Neural progenitor cell (in vitro differentiated cells): ENCODE measurements around the gene WDR70. TPM values are rescaled to one million over a fixed set of nuclear protein-coding genes. Genes with fewer than 3 reads are reported as not detected.

Source experiments
- DNase-seq: peaks from one replicate; pipeline ENCODE4 v3.0.0-alpha.2; 2016; ENCODE audit warnings: low spot score
- H2AFZ ChIP-seq: fragments of 200-600 bp; sonication (generic); replicated peaks from 2 replicates; pipeline ENCODE4 v1.6.1; 2016; ENCODE audit warnings: antibody characterized with exemption
- H3F3A ChIP-seq: fragments of 200-600 bp; sonication (generic); 2 replicates; pipeline ENCODE4 v1.6.1; 2016; ENCODE audit warnings: antibody characterized with exemption, low read depth
- H3K27ac ChIP-seq: fragments of 200-600 bp; sonication (generic); 2 replicates; pipeline ENCODE4 v1.5.1; 2016; ENCODE audit warnings: mild to moderate bottlenecking
- H3K27me3 ChIP-seq: fragments of 200-600 bp; sonication (generic); 2 replicates; pipeline ENCODE4 v1.6.1; 2016; ENCODE audit warnings: mild to moderate bottlenecking, moderate library complexity
- H3K36me3 ChIP-seq: fragments of 200-600 bp; sonication (generic); 2 replicates; pipeline ENCODE4 v1.5.1; 2016
- H3K4me1 ChIP-seq: fragments of 200-600 bp; sonication (generic); 2 replicates; pipeline ENCODE4 v1.6.1; 2016; ENCODE audit warnings: mixed run types
- H3K4me2 ChIP-seq: fragments of 200-600 bp; sonication (generic); 2 replicates; pipeline ENCODE4 v1.6.1; 2016
- H3K4me3 ChIP-seq: fragments of 200-600 bp; sonication (generic); 2 replicates; pipeline ENCODE4 v1.5.1; 2016
- H3K79me2 ChIP-seq: fragments of 200-600 bp; sonication (generic); 2 replicates; pipeline ENCODE4 v1.6.1; 2016; ENCODE audit warnings: low read depth
- H3K9ac ChIP-seq: fragments of 200-600 bp; sonication (generic); 2 replicates; pipeline ENCODE4 v1.6.1; 2016
- H3K9me3 ChIP-seq: fragments of 200-600 bp; sonication (generic); 2 replicates; pipeline ENCODE4 v1.5.1; 2016; ENCODE audit warnings: low read depth
- H4K20me1 ChIP-seq: fragments of 200-600 bp; sonication (generic); 2 replicates; pipeline ENCODE4 v1.6.1; 2016; ENCODE audit warnings: low read depth
- H3K27ac Mint-ChIP-seq: 3 replicates; pipeline ENCODE4 v1.8.0; 2021; ENCODE audit warnings: mixed read lengths
- H3K27me3 Mint-ChIP-seq: 2 replicates; pipeline ENCODE4 v1.8.0; 2022; ENCODE audit warnings: low read depth, mild to moderate bottlenecking, inconsistent platforms, moderate library complexity, mixed read lengths; ENCODE audit not compliant: insufficient read depth
- H3K36me3 Mint-ChIP-seq: 3 replicates; pipeline ENCODE4 v1.8.0; 2021; ENCODE audit warnings: mixed read lengths
- H3K4me1 Mint-ChIP-seq: 3 replicates; pipeline ENCODE4 v1.8.0; 2021; ENCODE audit warnings: mixed read lengths
- H3K4me3 Mint-ChIP-seq: 3 replicates; pipeline ENCODE4 v1.8.0; 2021; ENCODE audit warnings: mild to moderate bottlenecking, moderate library complexity, mixed read lengths
- H3K9me3 Mint-ChIP-seq: 3 replicates; pipeline ENCODE4 v1.8.0; 2020; ENCODE audit warnings: mixed read lengths
- EZH2 ChIP-seq: fragments of 200-600 bp; sonication (generic); IDR thresholded peaks from 2 replicates; pipeline ENCODE4 v1.6.1; 2017; ENCODE audit warnings: antibody characterized with exemption, mild to moderate bottlenecking, moderate library complexity
- EZH2phosphoT487 ChIP-seq: fragments of 200-600 bp; sonication (generic); IDR thresholded peaks from 2 replicates; pipeline ENCODE4 v1.6.1; 2017; ENCODE audit warnings: antibody characterized with exemption
- total RNA-seq: library from RNA; depleted of rRNA; stranded (reverse); fragments of >200 nt; gene quantifications from 2 replicates; pipeline ENCODE4 v1.2.3, GENCODE V29; 2015; ENCODE audit warnings: low replicate concordance
- TF ChIP-seq, protein P1 (sequence below): fragments of 200-600 bp; sonication (generic); IDR thresholded peaks from 2 replicates; pipeline ENCODE4 v1.5.1; 2017; ENCODE audit warnings: antibody characterized with exemption, mild to moderate bottlenecking

The WDR70 gene
- total RNA-seq, 1 donor from 2014 or later = 46.2 TPM

DNA sequence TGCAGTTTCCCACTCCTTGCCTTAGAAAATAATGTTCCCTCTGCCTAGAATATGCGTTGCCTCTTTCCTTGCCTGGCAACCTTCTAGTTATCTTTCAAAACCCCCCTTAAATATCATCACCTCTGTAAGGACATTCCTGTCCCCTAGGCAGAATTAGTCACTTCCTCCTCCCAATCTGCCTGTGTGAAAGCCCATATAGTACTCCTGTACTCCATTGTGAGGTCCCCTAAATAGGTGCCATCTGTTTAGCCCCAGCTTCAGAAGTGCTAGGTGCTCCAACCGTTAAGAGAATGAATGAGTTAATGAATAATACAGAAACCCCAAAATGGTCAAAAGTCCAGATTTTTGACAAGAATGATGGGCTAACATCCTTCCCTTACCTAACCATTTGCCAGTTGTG is 279.3 kb downstream of the WDR70 start:
- no peaks in the 10 kb centered on the region for H3K4me1 Mint-ChIP-seq
- Histone ChIP-seq H3K9ac (no peak overlapping the region), H3K4me1 (peaks cover 2% of the 10 kb centered on the region), H3K4me3 (no peak overlapping the region), H3K4me2 (no peak overlapping the region), H2AFZ (no peak overlapping the region), H3F3A (no peaks in the 10 kb centered on the region), H3K36me3 (no peaks in the 10 kb centered on the region), H3K27me3 (no peaks in the 10 kb centered on the region), H4K20me1 (no peaks in the 10 kb centered on the region), H3K79me2 (no peaks in the 10 kb centered on the region), H3K27ac (no peak overlapping the region), H3K9me3 (no peaks in the 10 kb centered on the region)
- H3K36me3 Mint-ChIP-seq = no peaks in the 10 kb centered on the region
- no peak for DNase-seq
- H3K4me3 Mint-ChIP-seq = no peak overlapping the region
- TF ChIP-seq, protein P1, sequence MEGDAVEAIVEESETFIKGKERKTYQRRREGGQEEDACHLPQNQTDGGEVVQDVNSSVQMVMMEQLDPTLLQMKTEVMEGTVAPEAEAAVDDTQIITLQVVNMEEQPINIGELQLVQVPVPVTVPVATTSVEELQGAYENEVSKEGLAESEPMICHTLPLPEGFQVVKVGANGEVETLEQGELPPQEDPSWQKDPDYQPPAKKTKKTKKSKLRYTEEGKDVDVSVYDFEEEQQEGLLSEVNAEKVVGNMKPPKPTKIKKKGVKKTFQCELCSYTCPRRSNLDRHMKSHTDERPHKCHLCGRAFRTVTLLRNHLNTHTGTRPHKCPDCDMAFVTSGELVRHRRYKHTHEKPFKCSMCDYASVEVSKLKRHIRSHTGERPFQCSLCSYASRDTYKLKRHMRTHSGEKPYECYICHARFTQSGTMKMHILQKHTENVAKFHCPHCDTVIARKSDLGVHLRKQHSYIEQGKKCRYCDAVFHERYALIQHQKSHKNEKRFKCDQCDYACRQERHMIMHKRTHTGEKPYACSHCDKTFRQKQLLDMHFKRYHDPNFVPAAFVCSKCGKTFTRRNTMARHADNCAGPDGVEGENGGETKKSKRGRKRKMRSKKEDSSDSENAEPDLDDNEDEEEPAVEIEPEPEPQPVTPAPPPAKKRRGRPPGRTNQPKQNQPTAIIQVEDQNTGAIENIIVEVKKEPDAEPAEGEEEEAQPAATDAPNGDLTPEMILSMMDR = no peak
- TF ChIP-seq EZH2 (no peak), EZH2phosphoT487 (no peak)
- no peaks in the 10 kb centered on the region for H3K27me3 Mint-ChIP-seq
- H3K27ac Mint-ChIP-seq = no peak overlapping the region
- H3K9me3 Mint-ChIP-seq = peaks cover 13% of the 10 kb centered on the region

DNA sequence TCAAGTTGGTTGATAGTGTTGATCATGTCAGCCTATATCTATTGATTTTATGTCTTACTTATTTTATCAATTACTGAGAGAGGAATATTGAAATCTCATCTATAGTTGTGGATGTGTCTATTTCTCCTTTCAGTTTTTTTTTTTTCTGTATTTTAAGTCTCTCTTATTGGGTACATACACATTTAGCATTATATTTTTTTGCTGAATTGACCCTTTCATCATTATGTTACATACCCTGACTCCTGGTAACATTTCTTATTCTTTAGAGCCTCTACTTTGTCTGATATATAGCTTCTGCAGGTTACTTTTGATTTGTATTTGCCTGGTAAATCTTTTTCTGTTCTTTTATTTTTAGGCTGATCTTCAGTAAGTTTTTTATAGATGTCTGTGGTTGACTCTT is 281.2 kb downstream of the WDR70 start:
- H4K20me1 ChIP-seq = no peaks in the 10 kb centered on the region
- no peak overlapping the region for H3K4me3 ChIP-seq
- H3K4me1 Mint-ChIP-seq = no peaks in the 10 kb centered on the region
- no peaks in the 10 kb centered on the region for H3K36me3 Mint-ChIP-seq
- H3K27me3 ChIP-seq = no peaks in the 10 kb centered on the region
- no peaks in the 10 kb centered on the region for H3K9me3 ChIP-seq
- no peak overlapping the region for H3K27ac ChIP-seq
- no peaks in the 10 kb centered on the region for H3K79me2 ChIP-seq
- H3K4me3 Mint-ChIP-seq = no peak overlapping the region
- DNase-seq = no peak
- peaks cover 6% of the 10 kb centered on the region for H3K4me1 ChIP-seq
- H3K9ac ChIP-seq = no peak overlapping the region
- H3K36me3 ChIP-seq = no peaks in the 10 kb centered on the region
- no peak for TF ChIP-seq EZH2
- no peak for TF ChIP-seq EZH2phosphoT487
- TF ChIP-seq, protein P1 = no peak
- H3K27me3 Mint-ChIP-seq = no peaks in the 10 kb centered on the region
- no peak overlapping the region for H3K4me2 ChIP-seq
- no peak overlapping the region for H2AFZ ChIP-seq
- H3K9me3 Mint-ChIP-seq = peaks cover 2% of the 10 kb centered on the region
- H3F3A ChIP-seq = no peaks in the 10 kb centered on the region
- H3K27ac Mint-ChIP-seq = no peak overlapping the region

DNA sequence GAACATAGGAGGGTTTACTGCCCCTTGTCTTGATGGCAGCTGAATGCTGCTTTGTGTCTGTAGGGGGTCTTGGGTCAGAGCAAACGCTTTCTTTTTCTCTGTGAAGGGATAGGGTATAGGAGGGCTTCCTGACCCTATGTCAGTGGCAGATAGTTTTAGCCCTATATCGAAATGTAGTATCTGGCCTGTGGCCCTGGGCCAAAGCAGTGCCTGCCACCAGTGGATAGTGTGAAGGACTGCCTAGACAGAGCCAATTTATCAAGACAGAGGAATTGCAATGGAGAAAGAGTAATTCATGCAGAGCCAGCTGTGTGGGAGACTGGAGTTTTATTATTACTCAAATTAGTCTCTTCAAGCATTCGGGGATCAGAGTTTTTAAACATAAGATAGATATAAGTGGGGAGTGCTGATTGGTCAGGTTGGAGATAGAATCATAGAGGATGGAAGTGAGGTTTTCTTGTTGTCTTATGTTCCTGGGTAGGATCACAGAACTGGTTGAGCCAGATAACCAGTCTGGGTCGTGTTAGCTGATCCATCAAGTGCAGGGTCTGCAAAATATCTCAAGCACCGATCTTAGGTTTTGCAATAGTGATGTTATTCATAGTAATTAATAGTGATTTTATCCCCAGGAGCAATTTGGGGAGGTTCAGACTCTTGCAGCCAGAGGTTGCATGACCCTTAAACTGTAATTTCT is 282.3 kb downstream of the WDR70 start:
- H3K4me2 ChIP-seq = no peak overlapping the region
- H3K9ac ChIP-seq = no peak overlapping the region
- H3K27me3 ChIP-seq = no peaks in the 10 kb centered on the region

DNA sequence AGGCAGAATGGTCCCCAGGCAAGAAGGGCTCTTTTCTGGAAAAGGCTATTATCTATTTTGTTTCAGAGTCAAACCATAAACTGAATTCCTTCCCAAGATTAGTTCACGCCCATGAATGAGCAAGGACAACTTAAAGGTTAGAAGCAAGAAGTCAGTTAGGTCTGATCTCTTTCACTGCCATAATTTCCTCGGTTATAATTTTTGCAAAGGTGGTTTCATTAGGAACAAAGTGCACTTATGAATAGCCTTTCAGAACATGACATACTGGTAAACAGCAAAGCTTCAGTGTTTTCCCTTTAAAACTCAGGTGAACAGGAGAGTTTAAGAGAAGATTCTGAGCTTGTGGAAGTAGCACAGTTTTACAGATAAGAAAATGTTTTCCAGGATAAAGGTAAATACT is 282.8 kb downstream of the WDR70 start:
- TF ChIP-seq, protein P1 = no peak
- no peak for TF ChIP-seq EZH2
- TF ChIP-seq EZH2phosphoT487 = no peak
- Histone ChIP-seq H2AFZ (no peak overlapping the region), H3K9ac (no peak overlapping the region), H3K27me3 (no peaks in the 10 kb centered on the region), H3K4me3 (no peak overlapping the region), H3K4me1 (peaks cover 6% of the 10 kb centered on the region), H3K36me3 (no peaks in the 10 kb centered on the region), H3K27ac (no peak overlapping the region), H3K79me2 (no peaks in the 10 kb centered on the region), H3F3A (no peaks in the 10 kb centered on the region), H3K4me2 (no peak overlapping the region), H3K9me3 (no peaks in the 10 kb centered on the region), H4K20me1 (no peaks in the 10 kb centered on the region)
- H3K36me3 Mint-ChIP-seq = no peaks in the 10 kb centered on the region
- H3K4me3 Mint-ChIP-seq = no peak overlapping the region
- H3K4me1 Mint-ChIP-seq = no peaks in the 10 kb centered on the region
- DNase-seq = no peak
- H3K9me3 Mint-ChIP-seq = no peaks in the 10 kb centered on the region
- no peaks in the 10 kb centered on the region for H3K27me3 Mint-ChIP-seq
- H3K27ac Mint-ChIP-seq = no peak overlapping the region

More for the DNA sequence above, 282.3 kb downstream of the WDR70 start:
- H3K27ac Mint-ChIP-seq = no peak overlapping the region
- no peak overlapping the region for H2AFZ ChIP-seq
- H3K36me3 ChIP-seq = no peaks in the 10 kb centered on the region
- no peaks in the 10 kb centered on the region for H3K79me2 ChIP-seq
- no peak for DNase-seq
- H3K4me3 ChIP-seq = no peak overlapping the region
- peaks cover 6% of the 10 kb centered on the region for H3K4me1 ChIP-seq
- no peaks in the 10 kb centered on the region for H3K4me1 Mint-ChIP-seq
- H4K20me1 ChIP-seq = no peaks in the 10 kb centered on the region
- no peaks in the 10 kb centered on the region for H3K9me3 Mint-ChIP-seq
- H3K4me3 Mint-ChIP-seq = no peak overlapping the region
- no peaks in the 10 kb centered on the region for H3F3A ChIP-seq
- no peaks in the 10 kb centered on the region for H3K27me3 Mint-ChIP-seq
- no peaks in the 10 kb centered on the region for H3K9me3 ChIP-seq
- TF ChIP-seq EZH2phosphoT487 (no peak), EZH2 (no peak)
- no peaks in the 10 kb centered on the region for H3K36me3 Mint-ChIP-seq
- no peak overlapping the region for H3K27ac ChIP-seq
